ENCODE data around the gene KIF22.
A peak's percentile ranks its signal among the peaks of the same experiment; 100 is the strongest.

KIF22 gene

GRCh38 chr16:29840240-29840639, 49.7 kb downstream of the KIF22 start:
- DNase-seq (ENCODE audit: low read depth, low spot score) = no peak

- no peak for DNase-seq (ENCODE audit: low read depth, low spot score)
Observed at GRCh38 chr16:29841631-29842030, 51.1 kb downstream of the KIF22 start.

GRCh38 chr16:29842732-29843346, 52.3 kb downstream of the KIF22 start:
- DNase-seq (ENCODE audit: low read depth, low spot score) = no peak

GRCh38 chr16:29843931-29844330, 53.4 kb downstream of the KIF22 start:
- no peak for DNase-seq (ENCODE audit: low read depth, low spot score)

GRCh38 chr16:29844575-29845331, 54.2 kb downstream of the KIF22 start:
- DNase-seq (ENCODE audit: low read depth, low spot score) = no peak

- DNase-seq (ENCODE audit: low read depth, low spot score) = no peak
Observed at GRCh38 chr16:29845656-29846055, 55.1 kb downstream of the KIF22 start.

GRCh38 chr16:29848420-29849297, 58.1 kb downstream of the KIF22 start:
- peak; percentile 55 for DNase-seq (ENCODE audit: low read depth, low spot score)

- no peak for DNase-seq (ENCODE audit: low read depth, low spot score)
Observed at GRCh38 chr16:29849505-29849904, 59.0 kb downstream of the KIF22 start.

GRCh38 chr16:29850998-29851397, 60.4 kb downstream of the KIF22 start:
- DNase-seq (ENCODE audit: low read depth, low spot score) = no peak

GRCh38 chr16:29852654-29853053, 62.1 kb downstream of the KIF22 start:
- DNase-seq (ENCODE audit: low read depth, low spot score) = no peak

- no peak for DNase-seq (ENCODE audit: low read depth, low spot score)
Observed at GRCh38 chr16:29854520-29855100, 64.1 kb downstream of the KIF22 start.
